ENCODE results near the gene CAT.

GRCh38 chr11:34425867-34426266 is 12.9 kb upstream of the CAT start:
- TF ChIP-seq EZH2 (IDR thresholded peaks at IDR 0.05) (no peak), CTCF (IDR thresholded peaks at IDR 0.05) (no peak)

Measured in neural progenitor cell (in vitro differentiated cells).